ENCODE data around the gene BMX.

The BMX gene

GRCh38 chrX:15564981-15565579 is 64.5 kb downstream of the BMX start:
- ATAC-seq = peak; percentile 97
- TF ChIP-seq ZNF565 (CRISPR knock-in tag; conservative IDR thresholded peaks at IDR 0.05; ENCODE audit: low read depth) (no peak), ZNF70 (CRISPR knock-in tag; IDR thresholded peaks at IDR 0.05) (no peak), BACH2 (CRISPR knock-in tag; IDR thresholded peaks at IDR 0.05; ENCODE audit: borderline replicate concordance) (no peak), PATZ1 (CRISPR knock-in tag; IDR thresholded peaks at IDR 0.05; ENCODE audit: borderline replicate concordance) (no peak), CSDC2 (CRISPR knock-in tag; IDR thresholded peaks at IDR 0.05) (no peak), ZFP30 (CRISPR knock-in tag; IDR thresholded peaks at IDR 0.05) (no peak)

GRCh38 chrX:15566244-15566643 is 65.6 kb downstream of the BMX start:
- ATAC-seq = peak; percentile 60; the same call in 2 of the 3 replicates
- TF ChIP-seq POU6F1 (CRISPR knock-in tag; IDR thresholded peaks at IDR 0.05; ENCODE audit: borderline replicate concordance, low read depth) = no peak
- no peak for TF ChIP-seq ZNF8 (CRISPR knock-in tag; IDR thresholded peaks at IDR 0.05)
- TF ChIP-seq ISL1 (CRISPR knock-in tag; IDR thresholded peaks at IDR 0.05) = no peak
- TF ChIP-seq ZFP30 (CRISPR knock-in tag; IDR thresholded peaks at IDR 0.05) = no peak

GRCh38 chrX:15567267-15567666 is 66.7 kb downstream of the BMX start:
- ATAC-seq = no peak
- no peak for TF ChIP-seq ZNF8 (CRISPR knock-in tag; IDR thresholded peaks at IDR 0.05)

- ATAC-seq = no peak
Observed at GRCh38 chrX:15567886-15568616, 67.4 kb downstream of the BMX start.

More at GRCh38 chrX:15567886-15568616, 67.4 kb downstream of the BMX start:
- TF ChIP-seq SNAI2 (CRISPR knock-in tag; IDR thresholded peaks at IDR 0.05) (no peak), CREB5 (CRISPR knock-in tag; IDR thresholded peaks at IDR 0.05; ENCODE audit: low read depth) (no peak), ZNF70 (CRISPR knock-in tag; IDR thresholded peaks at IDR 0.05) (no peak), TSHZ2 (CRISPR knock-in tag; IDR thresholded peaks at IDR 0.05) (no peak), ESRRG (CRISPR knock-in tag; IDR thresholded peaks at IDR 0.05) (no peak), POU6F1 (CRISPR knock-in tag; IDR thresholded peaks at IDR 0.05; ENCODE audit: borderline replicate concordance, low read depth) (no peak), OSR1 (CRISPR knock-in tag; IDR thresholded peaks at IDR 0.05) (no peak), RARB (CRISPR knock-in tag; IDR thresholded peaks at IDR 0.05) (no peak), CSRNP3 (CRISPR knock-in tag; IDR thresholded peaks at IDR 0.05) (no peak), ZFP3 (CRISPR knock-in tag; IDR thresholded peaks at IDR 0.05) (no peak), ZFP30 (CRISPR knock-in tag; IDR thresholded peaks at IDR 0.05) (no peak), TCF4 (CRISPR knock-in tag; IDR thresholded peaks at IDR 0.05; ENCODE audit: borderline replicate concordance) (no peak)

All from SK-N-SH treated with all-trans-retinoic acid at 6 μM for 48 hours (cell line).